Measurements from ENCODE around the gene CNNM2. TPM values are rescaled to one million over a fixed set of nuclear protein-coding genes. Genes with fewer than 3 reads are reported as not detected.
"Not testable (repeated sequence)": the region's sequence is repeated elsewhere in the genome, so short reads cannot be mapped to it uniquely, and the experiment has no call there.

The CNNM2 gene
- total RNA-seq, 1 experiment from 2014 or later = 4.5 TPM

- Histone ChIP-seq H3K36me3 (replicated peaks; ENCODE audit: control insufficient read depth, insufficient read depth, low read length) (no peaks in the 10 kb centered on the region), H3K4me3 (ENCODE audit: insufficient read depth, low read depth, low read length) (no peak overlapping the region), H3K27me3 (ENCODE audit: control insufficient read depth, insufficient read depth, low read length) (no peaks in the 10 kb centered on the region)
- DNase-seq = peak; percentile 10
Measured at GRCh38 chr10:102945449-102945848, 27.4 kb downstream of the CNNM2 start.

- Histone ChIP-seq H3K27me3 (ENCODE audit: control insufficient read depth, insufficient read depth, low read length) (no peaks in the 10 kb centered on the region), H3K36me3 (replicated peaks; ENCODE audit: control insufficient read depth, insufficient read depth, low read length) (no peaks in the 10 kb centered on the region), H3K4me3 (ENCODE audit: insufficient read depth, low read depth, low read length) (no peak overlapping the region)
- no peak for DNase-seq
Measured at GRCh38 chr10:102945962-102946361, 27.9 kb downstream of the CNNM2 start.

GRCh38 chr10:102946992-102947391 lies 28.9 kb downstream of the CNNM2 start:
- no peak overlapping the region for H3K4me3 ChIP-seq (ENCODE audit: insufficient read depth, low read depth, low read length)
- no peaks in the 10 kb centered on the region for H3K36me3 ChIP-seq (replicated peaks; ENCODE audit: control insufficient read depth, insufficient read depth, low read length)
- DNase-seq = no peak
- H3K27me3 ChIP-seq (ENCODE audit: control insufficient read depth, insufficient read depth, low read length) = no peaks in the 10 kb centered on the region

- DNase-seq = no peak
- Histone ChIP-seq H3K36me3 (replicated peaks; ENCODE audit: control insufficient read depth, insufficient read depth, low read length) (no peaks in the 10 kb centered on the region), H3K4me3 (ENCODE audit: insufficient read depth, low read depth, low read length) (no peak overlapping the region), H3K27me3 (ENCODE audit: control insufficient read depth, insufficient read depth, low read length) (no peaks in the 10 kb centered on the region)
Measured at GRCh38 chr10:102948176-102948575, 30.1 kb downstream of the CNNM2 start.

- no peaks in the 10 kb centered on the region for H3K36me3 ChIP-seq (replicated peaks; ENCODE audit: control insufficient read depth, insufficient read depth, low read length)
- no peak for DNase-seq
- no peaks in the 10 kb centered on the region for H3K27me3 ChIP-seq (ENCODE audit: control insufficient read depth, insufficient read depth, low read length)
- H3K4me3 ChIP-seq (ENCODE audit: insufficient read depth, low read depth, low read length) = no peak overlapping the region
Measured at GRCh38 chr10:102948786-102949185, 30.7 kb downstream of the CNNM2 start.

- no peak overlapping the region for H3K4me3 ChIP-seq (ENCODE audit: insufficient read depth, low read depth, low read length)
- H3K27me3 ChIP-seq (ENCODE audit: control insufficient read depth, insufficient read depth, low read length) = no peaks in the 10 kb centered on the region
- H3K36me3 ChIP-seq (replicated peaks; ENCODE audit: control insufficient read depth, insufficient read depth, low read length) = no peaks in the 10 kb centered on the region
- no peak for DNase-seq
Measured at GRCh38 chr10:102949916-102950315, 31.8 kb downstream of the CNNM2 start.

- Histone ChIP-seq H3K36me3 (replicated peaks; ENCODE audit: control insufficient read depth, insufficient read depth, low read length) (no peaks in the 10 kb centered on the region), H3K4me3 (ENCODE audit: insufficient read depth, low read depth, low read length) (no peak overlapping the region), H3K27me3 (ENCODE audit: control insufficient read depth, insufficient read depth, low read length) (no peaks in the 10 kb centered on the region)
- no peak for DNase-seq
Measured at GRCh38 chr10:102951316-102951715, 33.2 kb downstream of the CNNM2 start.

- no peaks in the 10 kb centered on the region for H3K27me3 ChIP-seq (ENCODE audit: control insufficient read depth, insufficient read depth, low read length)
- no peaks in the 10 kb centered on the region for H3K36me3 ChIP-seq (replicated peaks; ENCODE audit: control insufficient read depth, insufficient read depth, low read length)
- no peak for DNase-seq
- no peak overlapping the region for H3K4me3 ChIP-seq (ENCODE audit: insufficient read depth, low read depth, low read length)
Measured at GRCh38 chr10:102959360-102959759, 41.3 kb downstream of the CNNM2 start.

- DNase-seq = no peak
- H3K27me3 ChIP-seq (ENCODE audit: control insufficient read depth, insufficient read depth, low read length) = no peaks in the 10 kb centered on the region
- no peak overlapping the region for H3K4me3 ChIP-seq (ENCODE audit: insufficient read depth, low read depth, low read length)
- no peaks in the 10 kb centered on the region for H3K36me3 ChIP-seq (replicated peaks; ENCODE audit: control insufficient read depth, insufficient read depth, low read length)
Measured at GRCh38 chr10:102960157-102960556, 42.1 kb downstream of the CNNM2 start.

- Histone ChIP-seq H3K36me3 (replicated peaks; ENCODE audit: control insufficient read depth, insufficient read depth, low read length) (no peaks in the 10 kb centered on the region), H3K27me3 (ENCODE audit: control insufficient read depth, insufficient read depth, low read length) (no peaks in the 10 kb centered on the region), H3K4me3 (ENCODE audit: insufficient read depth, low read depth, low read length) (no peak overlapping the region)
- DNase-seq = no peak
Measured at GRCh38 chr10:102962267-102962666, 44.2 kb downstream of the CNNM2 start.

GRCh38 chr10:102962951-102963755 lies 45.1 kb downstream of the CNNM2 start:
- no peak for DNase-seq
- Histone ChIP-seq H3K4me3 (ENCODE audit: insufficient read depth, low read depth, low read length) (no peak overlapping the region), H3K36me3 (replicated peaks; ENCODE audit: control insufficient read depth, insufficient read depth, low read length) (no peaks in the 10 kb centered on the region), H3K27me3 (ENCODE audit: control insufficient read depth, insufficient read depth, low read length) (no peaks in the 10 kb centered on the region)

- H3K27me3 ChIP-seq (ENCODE audit: control insufficient read depth, insufficient read depth, low read length) = no peaks in the 10 kb centered on the region
- no peaks in the 10 kb centered on the region for H3K36me3 ChIP-seq (replicated peaks; ENCODE audit: control insufficient read depth, insufficient read depth, low read length)
- no peak overlapping the region for H3K4me3 ChIP-seq (ENCODE audit: insufficient read depth, low read depth, low read length)
- DNase-seq = no peak
Measured at GRCh38 chr10:102963756-102964025, 45.6 kb downstream of the CNNM2 start.

- not testable (repeated sequence) for DNase-seq; H3K36me3 ChIP-seq (replicated peaks; ENCODE audit: control insufficient read depth, insufficient read depth, low read length); H3K4me3 ChIP-seq (ENCODE audit: insufficient read depth, low read depth, low read length); H3K27me3 ChIP-seq (ENCODE audit: control insufficient read depth, insufficient read depth, low read length)
Measured at GRCh38 chr10:102964064-102964463, 46.0 kb downstream of the CNNM2 start.

GRCh38 chr10:102964713-102965112 lies 46.6 kb downstream of the CNNM2 start:
- Histone ChIP-seq H3K4me3 (ENCODE audit: insufficient read depth, low read depth, low read length) (no peak overlapping the region), H3K27me3 (ENCODE audit: control insufficient read depth, insufficient read depth, low read length) (no peaks in the 10 kb centered on the region), H3K36me3 (replicated peaks; ENCODE audit: control insufficient read depth, insufficient read depth, low read length) (no peaks in the 10 kb centered on the region)
- DNase-seq = no peak

- Histone ChIP-seq H3K36me3 (replicated peaks; ENCODE audit: control insufficient read depth, insufficient read depth, low read length) (no peaks in the 10 kb centered on the region), H3K4me3 (ENCODE audit: insufficient read depth, low read depth, low read length) (no peak overlapping the region), H3K27me3 (ENCODE audit: control insufficient read depth, insufficient read depth, low read length) (no peaks in the 10 kb centered on the region)
- no peak for DNase-seq
Measured at GRCh38 chr10:102965311-102965851, 47.3 kb downstream of the CNNM2 start.

- DNase-seq = no peak
- Histone ChIP-seq H3K36me3 (replicated peaks; ENCODE audit: control insufficient read depth, insufficient read depth, low read length) (no peaks in the 10 kb centered on the region), H3K4me3 (ENCODE audit: insufficient read depth, low read depth, low read length) (no peak overlapping the region), H3K27me3 (ENCODE audit: control insufficient read depth, insufficient read depth, low read length) (no peaks in the 10 kb centered on the region)
Measured at GRCh38 chr10:102967123-102967522, 49.0 kb downstream of the CNNM2 start.
